ENCODE measurements around the gene PRKRA. TPM values are rescaled to one million over a fixed set of nuclear protein-coding genes. Genes with fewer than 3 reads are reported as not detected.
A peak's percentile ranks its signal among the peaks of the same experiment; 100 is the strongest.

The PRKRA gene
- total and polyA plus RNA-seq, 2 of the 13 experiments (the other 11 are each of a cell fraction or from before 2014, with no cell fraction given): 53.1 to 74.7 TPM

- TF ChIP-seq ZNF292 (CRISPR knock-in tag; IDR thresholded peaks at IDR 0.05; ENCODE audit: borderline replicate concordance, low read depth) (no peak; the same call in 1 of the 2 replicates), RBM22 (optimal IDR thresholded peaks at IDR 0.05; ENCODE audit: low read length) (no peak), REPIN1 (CRISPR knock-in tag; IDR thresholded peaks at IDR 0.05; ENCODE audit: borderline replicate concordance, low read depth) (no peak), ZNF30 (CRISPR knock-in tag; IDR thresholded peaks at IDR 0.05) (no peak), NR2F6 (IDR thresholded peaks at IDR 0.05) (no peak), NR2F6 (CRISPR knock-in tag; IDR thresholded peaks at IDR 0.05) (0 out of 2 replicates have a peak, but pooled peaks have one; percentile 6), GLMP (CRISPR knock-in tag; IDR thresholded peaks at IDR 0.05; ENCODE audit: borderline replicate concordance) (no peak), ZNF407 (CRISPR knock-in tag; IDR thresholded peaks at IDR 0.05; ENCODE audit: not compliant biosample characterization) (no peak), HHEX (CRISPR knock-in tag; IDR thresholded peaks at IDR 0.05) (no peak), ZNF12 (CRISPR knock-in tag; IDR thresholded peaks at IDR 0.05) (no peak), THAP9 (CRISPR knock-in tag; IDR thresholded peaks at IDR 0.05; ENCODE audit: borderline replicate concordance) (no peak), KLF12 (CRISPR knock-in tag; IDR thresholded peaks at IDR 0.05; ENCODE audit: borderline replicate concordance) (no peak), ETS1 (CRISPR knock-in tag; IDR thresholded peaks at IDR 0.05) (no peak), HMG20B (CRISPR knock-in tag; conservative IDR thresholded peaks at IDR 0.05) (no peak), TCF7L2 (IDR thresholded peaks at IDR 0.05; ENCODE audit: low read depth, low read length) (no peak), ZNF784 (CRISPR knock-in tag; IDR thresholded peaks at IDR 0.05; ENCODE audit: borderline replicate concordance) (no peak), ZNF614 (CRISPR knock-in tag; IDR thresholded peaks at IDR 0.05; ENCODE audit: borderline replicate concordance) (no peak), THAP11 (CRISPR knock-in tag; IDR thresholded peaks at IDR 0.05) (no peak)
Measured at GRCh38 chr2:178450524-178450773, 526 bp downstream of the PRKRA start (continued).
